Vagina (tissue), 2 donors: Measurements from ENCODE around the gene MESD. TPM values are rescaled to one million over a fixed set of nuclear protein-coding genes. Genes with fewer than 3 reads are reported as not detected.

ENCODE experiments used
- DNase-seq, 2 donors: peaks; one replicate each; pipeline ENCODE4 v3.0.0-alpha.2; 2017; ENCODE audit errors: extremely low spot score in 2 of 2
- H3K27ac ChIP-seq: fragments of 200-600 bp; sonication (generic); one replicate; pipeline ENCODE4 v1.5.1; 2019
- H3K27me3 ChIP-seq: fragments of 200-600 bp; sonication (generic); one replicate; pipeline ENCODE4 v1.5.1; 2019
- H3K36me3 ChIP-seq, 2 donors: fragments of 200-600 bp; sonication (generic); one replicate each; pipeline ENCODE4 v1.5.1; 2017 to 2019
- H3K4me1 ChIP-seq: fragments of 200-600 bp; sonication (generic); one replicate; pipeline ENCODE4 v1.5.1; 2019
- H3K4me3 ChIP-seq, 2 donors: fragments of 200-600 bp; sonication (generic); 1 replicate in 1 of 2; 2 replicates in 1 of 2; pipeline ENCODE4 v1.5.1; 2016 to 2019
- H3K9me3 ChIP-seq: fragments of 200-600 bp; sonication (generic); one replicate; pipeline ENCODE4 v1.5.1; 2019
- POLR2A ChIP-seq, 2 donors: fragments of 450-650 bp; IDR thresholded peaks; one replicate each; pipeline ENCODE4 v1.6.1; 2017; ENCODE audit warnings: antibody characterized with exemption in 2 of 2, mild to moderate bottlenecking in 2 of 2, moderate library complexity in 2 of 2
- POLR2AphosphoS5 ChIP-seq, 2 donors: sonication (generic); formaldehyde crosslinking; IDR thresholded peaks; one replicate each; pipeline ENCODE4 v1.9.0; 2017; ENCODE audit warnings: antibody characterized with exemption in 2 of 2, mild to moderate bottlenecking in 2 of 2, low read depth in 1 of 2; ENCODE audit not compliant: insufficient read depth in 1 of 2
- intact Hi-C: fragments of 100-400 bp; cut with DNase I; formaldehyde crosslinking; loops from one replicate; pipeline ENCODE4 v1.15.1; 2023
- total RNA-seq: library from RNA; depleted of rRNA; stranded (reverse); fragments of >200 nt; gene quantifications from one replicate; pipeline ENCODE4 v1.2.3, GENCODE V29; 2016
- TF ChIP-seq, protein P1 (sequence below), 3 experiments: fragments of 450-650 bp in 2 of 3; fragments of 200-600 bp in 1 of 3; sonication (generic) in 1 of 3; IDR thresholded peaks; one replicate each; pipeline ENCODE4 v1.5.1; 2017 to 2019; ENCODE audit warnings: antibody characterized with exemption in 3 of 3, mild to moderate bottlenecking in 2 of 3, moderate library complexity in 2 of 3

Gene MESD
- total RNA-seq, 1 donor from 2014 or later, result 17.9 TPM

DNA sequence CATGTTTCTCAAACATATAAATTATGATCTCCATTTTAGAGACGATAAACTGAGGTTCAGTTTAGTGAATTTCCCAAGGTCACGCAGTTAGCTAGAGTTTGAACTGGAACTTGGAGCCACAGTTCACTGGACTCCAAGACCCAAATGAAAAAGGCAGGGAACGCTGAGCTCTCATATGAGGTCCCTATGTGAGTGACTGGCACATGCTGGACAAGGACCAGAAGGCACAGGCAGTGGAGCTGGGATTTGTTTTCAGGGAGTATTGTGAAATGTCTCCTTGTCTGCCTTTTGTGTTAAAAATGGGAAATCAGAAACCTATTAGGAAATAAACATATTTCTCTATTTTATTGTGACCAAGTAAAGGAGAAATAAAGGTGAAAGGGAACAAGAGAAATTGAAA lies 63.5 kb downstream of the MESD start:
- peaks cover 0 to 5% of the 10 kb centered on the region in 2 donors for H3K36me3 ChIP-seq
- TF ChIP-seq, protein P1, sequence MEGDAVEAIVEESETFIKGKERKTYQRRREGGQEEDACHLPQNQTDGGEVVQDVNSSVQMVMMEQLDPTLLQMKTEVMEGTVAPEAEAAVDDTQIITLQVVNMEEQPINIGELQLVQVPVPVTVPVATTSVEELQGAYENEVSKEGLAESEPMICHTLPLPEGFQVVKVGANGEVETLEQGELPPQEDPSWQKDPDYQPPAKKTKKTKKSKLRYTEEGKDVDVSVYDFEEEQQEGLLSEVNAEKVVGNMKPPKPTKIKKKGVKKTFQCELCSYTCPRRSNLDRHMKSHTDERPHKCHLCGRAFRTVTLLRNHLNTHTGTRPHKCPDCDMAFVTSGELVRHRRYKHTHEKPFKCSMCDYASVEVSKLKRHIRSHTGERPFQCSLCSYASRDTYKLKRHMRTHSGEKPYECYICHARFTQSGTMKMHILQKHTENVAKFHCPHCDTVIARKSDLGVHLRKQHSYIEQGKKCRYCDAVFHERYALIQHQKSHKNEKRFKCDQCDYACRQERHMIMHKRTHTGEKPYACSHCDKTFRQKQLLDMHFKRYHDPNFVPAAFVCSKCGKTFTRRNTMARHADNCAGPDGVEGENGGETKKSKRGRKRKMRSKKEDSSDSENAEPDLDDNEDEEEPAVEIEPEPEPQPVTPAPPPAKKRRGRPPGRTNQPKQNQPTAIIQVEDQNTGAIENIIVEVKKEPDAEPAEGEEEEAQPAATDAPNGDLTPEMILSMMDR (IDR thresholded peaks at IDR 0.05), result no peak
- TF ChIP-seq POLR2AphosphoS5 (IDR thresholded peaks at IDR 0.05; ENCODE audit: insufficient read depth in 1 of 2, low read depth in 1 of 2), result no peak
- no peak for TF ChIP-seq POLR2A (IDR thresholded peaks at IDR 0.05)
- H3K27me3 ChIP-seq, result no peaks in the 10 kb centered on the region
- intact Hi-C loops, result no loop called here
- H3K27ac ChIP-seq, result no peak overlapping the region
- H3K4me1 ChIP-seq, result no peaks in the 10 kb centered on the region
- no peak for DNase-seq
- no peaks in the 10 kb centered on the region for H3K9me3 ChIP-seq
- H3K4me3 ChIP-seq, result no peak overlapping the region

DNA sequence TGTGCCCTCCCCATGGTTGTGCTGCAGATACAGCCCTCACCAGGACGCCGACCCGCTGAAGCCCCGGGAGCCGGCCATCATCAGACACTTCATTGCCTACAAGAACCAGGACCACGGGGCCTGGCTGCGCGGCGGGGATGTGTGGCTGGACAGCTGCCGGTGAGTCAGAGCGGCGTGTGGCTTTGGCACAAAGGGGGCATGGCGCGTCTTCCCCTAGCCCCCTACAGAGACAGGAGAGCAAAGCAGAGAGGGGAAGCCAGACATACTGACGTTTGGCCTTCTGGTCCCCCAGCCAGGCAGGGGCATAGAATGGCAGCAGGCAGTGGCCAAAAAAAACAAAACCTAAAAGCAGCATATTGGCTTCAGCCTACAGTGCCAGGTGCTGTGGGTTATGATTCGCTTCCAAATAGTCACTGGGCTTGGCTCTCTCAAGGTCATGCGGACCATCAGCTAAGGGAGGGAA lies 64.0 kb downstream of the MESD start:
- no peak overlapping the region for H3K4me3 ChIP-seq
- peaks cover 0 to 5% of the 10 kb centered on the region in 2 donors for H3K36me3 ChIP-seq
- no peaks in the 10 kb centered on the region for H3K4me1 ChIP-seq
- DNase-seq, result no peak
- no peak for TF ChIP-seq POLR2AphosphoS5 (IDR thresholded peaks at IDR 0.05; ENCODE audit: insufficient read depth in 1 of 2, low read depth in 1 of 2)
- H3K9me3 ChIP-seq, result no peaks in the 10 kb centered on the region
- intact Hi-C loops, result no loop called here
- H3K27me3 ChIP-seq, result no peaks in the 10 kb centered on the region
- H3K27ac ChIP-seq, result no peak overlapping the region

DNA sequence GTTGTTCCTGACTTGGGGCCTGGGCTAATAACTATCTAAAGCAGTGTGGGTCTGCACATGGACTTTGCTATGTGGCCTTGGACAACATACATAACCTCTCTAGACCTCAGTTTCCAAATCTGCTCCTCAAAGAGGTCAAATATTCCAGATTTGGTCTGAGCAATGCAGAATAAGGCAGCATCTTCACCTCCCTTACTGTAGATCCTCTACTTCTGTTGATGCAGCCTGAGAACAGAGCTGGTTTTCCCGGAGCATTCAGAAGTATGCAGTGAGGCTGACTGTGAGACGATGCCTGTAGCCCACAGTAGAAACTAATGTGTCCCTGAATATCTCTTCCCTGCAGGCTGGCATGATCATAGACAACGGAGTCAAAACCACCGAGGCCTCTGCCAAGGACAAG lies 65.3 kb downstream of the MESD start:
- H3K27ac ChIP-seq, result no peak overlapping the region
- no peaks in the 10 kb centered on the region for H3K27me3 ChIP-seq
- TF ChIP-seq POLR2AphosphoS5 (IDR thresholded peaks at IDR 0.05; ENCODE audit: insufficient read depth in 1 of 2, low read depth in 1 of 2) (no peak), POLR2A (IDR thresholded peaks at IDR 0.05) (no peak)
- TF ChIP-seq, protein P1 (IDR thresholded peaks at IDR 0.05), result no peak
- H3K4me1 ChIP-seq, result no peaks in the 10 kb centered on the region
- peaks cover 0 to 5% of the 10 kb centered on the region in 2 donors for H3K36me3 ChIP-seq
- intact Hi-C loops, result no loop called here
- no peak overlapping the region for H3K4me3 ChIP-seq
- no peaks in the 10 kb centered on the region for H3K9me3 ChIP-seq
- DNase-seq, result no peak

DNA sequence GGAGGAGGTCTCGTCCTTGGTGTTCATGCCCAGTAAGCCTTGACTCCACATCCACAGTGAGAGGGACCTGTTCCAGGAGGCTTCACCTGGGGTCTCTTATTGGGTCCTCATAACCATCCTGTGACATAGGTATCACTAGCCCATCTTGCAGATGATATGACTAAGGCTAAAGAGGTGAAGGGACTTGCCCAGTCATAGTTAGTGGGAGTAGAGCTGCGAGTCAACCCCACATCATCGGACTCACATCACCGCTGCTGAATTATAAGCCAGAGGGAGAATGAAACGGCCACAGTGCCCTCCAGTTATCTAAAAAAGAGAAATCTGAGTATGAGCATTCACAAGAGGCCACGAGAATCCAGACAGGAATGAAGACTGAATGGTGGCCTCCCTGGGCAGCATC lies 66.0 kb downstream of the MESD start:
- no peak overlapping the region for H3K27ac ChIP-seq
- intact Hi-C loops, result no loop called here

DNA sequence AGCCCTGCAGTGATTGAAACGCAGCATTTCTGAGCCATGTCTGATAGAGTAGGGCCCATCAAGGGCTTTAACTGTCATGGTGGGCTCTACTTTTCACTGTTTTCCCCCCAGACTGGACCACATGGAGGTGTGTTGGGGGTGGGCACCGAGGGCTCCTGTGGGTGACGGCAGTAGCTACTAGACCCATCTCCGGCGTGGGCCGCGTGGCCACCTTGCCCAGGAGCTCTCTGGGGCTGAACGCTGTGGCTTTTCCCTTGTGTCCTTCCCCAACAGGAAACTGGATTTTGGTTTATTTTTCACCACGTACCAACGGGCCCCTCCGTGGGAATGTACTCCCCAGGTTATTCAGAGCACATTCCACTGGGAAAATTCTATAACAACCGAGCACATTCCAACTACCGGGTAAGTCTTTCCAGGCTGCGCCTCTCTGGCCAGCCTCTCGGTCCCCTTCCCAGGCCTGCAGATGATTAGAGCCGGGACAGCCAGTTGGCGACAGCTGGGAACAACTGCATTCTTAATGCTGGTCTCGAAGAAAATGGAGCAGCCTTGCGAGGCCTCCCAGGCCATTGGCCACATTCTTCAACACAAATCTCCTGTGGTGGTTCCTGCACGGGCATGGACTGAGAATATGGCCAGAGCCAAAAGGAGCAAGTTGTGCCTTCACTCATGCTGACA lies 67.7 kb downstream of the MESD start:
- TF ChIP-seq POLR2A (IDR thresholded peaks at IDR 0.05) (no peak), POLR2AphosphoS5 (IDR thresholded peaks at IDR 0.05; ENCODE audit: insufficient read depth in 1 of 2, low read depth in 1 of 2) (no peak)
- TF ChIP-seq, protein P1 (IDR thresholded peaks at IDR 0.05), result no peak
- intact Hi-C loops, result no loop called here
- H3K4me1 ChIP-seq, result no peaks in the 10 kb centered on the region
- peaks cover 0 to 5% of the 10 kb centered on the region in 2 donors for H3K36me3 ChIP-seq
- no peak overlapping the region for H3K4me3 ChIP-seq
- no peak overlapping the region for H3K27ac ChIP-seq
- H3K9me3 ChIP-seq, result no peaks in the 10 kb centered on the region
- DNase-seq, result no peak
- no peaks in the 10 kb centered on the region for H3K27me3 ChIP-seq

More for the DNA sequence above, 66.0 kb downstream of the MESD start:
- Histone ChIP-seq H3K9me3 (no peaks in the 10 kb centered on the region), H3K4me3 (no peak overlapping the region), H3K27me3 (no peaks in the 10 kb centered on the region), H3K4me1 (no peaks in the 10 kb centered on the region), H3K36me3 (peaks cover 0 to 5% of the 10 kb centered on the region in 2 donors)
- DNase-seq, result no peak
- TF ChIP-seq, protein P1 (IDR thresholded peaks at IDR 0.05), result no peak
- TF ChIP-seq POLR2A (IDR thresholded peaks at IDR 0.05) (no peak), POLR2AphosphoS5 (IDR thresholded peaks at IDR 0.05; ENCODE audit: insufficient read depth in 1 of 2, low read depth in 1 of 2) (no peak)
